Karpas-422 (cell line): Measurements from ENCODE around the gene SLC22A12. TPM values are rescaled to one million over a fixed set of nuclear protein-coding genes. Genes with fewer than 3 reads are reported as not detected.

Experiments
- DNase-seq: peaks from one replicate; pipeline ENCODE4 v3.0.0-alpha.2; 2015
- H2AFZ ChIP-seq: fragments of 200-600 bp; sonication (generic); 2 replicates; pipeline ENCODE4 v1.6.1; 2014; ENCODE audit warnings: antibody characterized with exemption, low read length, mixed read lengths
- H3K27ac ChIP-seq: fragments of 200-600 bp; sonication (generic); 2 replicates; pipeline ENCODE4 v1.5.1; 2014; ENCODE audit warnings: mild to moderate bottlenecking, low read length, moderate library complexity
- H3K27me3 ChIP-seq: fragments of 200-600 bp; sonication (generic); 2 replicates; pipeline ENCODE4 v1.6.1; 2014; ENCODE audit warnings: low read length, mixed read lengths
- H3K36me3 ChIP-seq: fragments of 200-600 bp; sonication (generic); 2 replicates; pipeline ENCODE4 v1.6.1; 2014; ENCODE audit warnings: low read length, mixed read lengths; ENCODE audit not compliant: insufficient read depth
- H3K4me1 ChIP-seq: fragments of 200-600 bp; sonication (generic); 2 replicates; pipeline ENCODE4 v1.6.1; 2014; ENCODE audit warnings: mild to moderate bottlenecking, low read length, mixed read lengths
- H3K4me2 ChIP-seq: fragments of 200-600 bp; sonication (generic); 2 replicates; pipeline ENCODE4 v1.6.1; 2014; ENCODE audit warnings: low read length, low read depth, mild to moderate bottlenecking; ENCODE audit not compliant: poor library complexity, severe bottlenecking
- H3K4me3 ChIP-seq: fragments of 200-600 bp; sonication (generic); 2 replicates; pipeline ENCODE4 v1.5.1; 2014; ENCODE audit warnings: mild to moderate bottlenecking, antibody characterized with exemption, low read length, mixed read lengths
- H3K79me2 ChIP-seq: fragments of 200-600 bp; sonication (generic); 2 replicates; pipeline ENCODE4 v1.6.1; 2014; ENCODE audit warnings: mild to moderate bottlenecking, low read length, mixed read lengths
- H3K9ac ChIP-seq: fragments of 200-600 bp; sonication (generic); 2 replicates; pipeline ENCODE4 v1.6.0; 2014; ENCODE audit warnings: low read length
- H3K9me2 ChIP-seq: fragments of 200-600 bp; sonication (generic), shearing (Covaris generic); replicated peaks from 2 replicates; pipeline ENCODE4 v1.6.0; 2014; ENCODE audit warnings: mild to moderate bottlenecking, low read length, moderate library complexity; ENCODE audit not compliant: insufficient read depth
- H3K9me3 ChIP-seq: fragments of 300-700, 200-600 bp; sonication (generic); 2 replicates; pipeline ENCODE4 v1.6.1; 2014; ENCODE audit warnings: low read length, mixed read lengths
- H4K20me1 ChIP-seq: fragments of 200-600 bp; sonication (generic); 2 replicates; pipeline ENCODE4 v1.6.1; 2014; ENCODE audit warnings: mild to moderate bottlenecking, antibody characterized with exemption, low read length, low read depth; ENCODE audit not compliant: insufficient read depth
- total RNA-seq: library from RNA; depleted of rRNA; stranded (reverse); fragments of >200 nt; shearing (Covaris generic); gene quantifications from 2 replicates; pipeline ENCODE4 v1.2.3, GENCODE V29; 2014; ENCODE audit warnings: low replicate concordance

SLC22A12 gene
- total RNA-seq, 1 experiment from 2014 or later: not detected

DNA sequence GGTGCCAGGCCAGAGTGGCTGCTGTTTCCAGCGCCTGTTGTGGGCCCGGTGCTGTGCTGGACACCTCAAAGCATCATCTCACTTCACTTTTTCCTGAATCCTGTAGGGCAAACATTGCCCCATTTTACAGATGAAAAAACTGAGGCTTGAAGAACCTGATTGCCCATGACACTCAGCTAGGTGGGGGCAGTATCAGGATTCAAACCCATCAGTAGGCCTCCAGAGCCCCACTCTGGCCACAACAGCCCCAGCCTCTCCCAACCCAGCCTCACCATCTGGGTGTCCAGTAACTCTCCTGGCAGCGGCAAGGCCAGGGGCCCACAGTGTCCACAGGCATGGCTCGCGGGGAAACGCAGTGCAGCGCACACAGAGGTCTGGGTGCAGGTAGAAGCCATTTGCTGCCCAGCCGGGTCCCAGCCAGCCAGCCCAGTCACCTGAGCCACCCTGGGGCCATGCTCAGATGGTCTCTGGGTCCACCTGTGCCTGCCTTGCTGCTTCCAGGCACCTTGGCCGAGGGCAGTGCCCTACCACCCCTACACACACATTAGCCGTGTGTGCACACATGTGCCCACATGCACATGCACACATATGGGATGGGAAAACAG lies 11.5 kb downstream of the SLC22A12 start:
- no peak overlapping the region for H3K4me3 ChIP-seq
- H3K27ac ChIP-seq: no peak overlapping the region

DNA sequence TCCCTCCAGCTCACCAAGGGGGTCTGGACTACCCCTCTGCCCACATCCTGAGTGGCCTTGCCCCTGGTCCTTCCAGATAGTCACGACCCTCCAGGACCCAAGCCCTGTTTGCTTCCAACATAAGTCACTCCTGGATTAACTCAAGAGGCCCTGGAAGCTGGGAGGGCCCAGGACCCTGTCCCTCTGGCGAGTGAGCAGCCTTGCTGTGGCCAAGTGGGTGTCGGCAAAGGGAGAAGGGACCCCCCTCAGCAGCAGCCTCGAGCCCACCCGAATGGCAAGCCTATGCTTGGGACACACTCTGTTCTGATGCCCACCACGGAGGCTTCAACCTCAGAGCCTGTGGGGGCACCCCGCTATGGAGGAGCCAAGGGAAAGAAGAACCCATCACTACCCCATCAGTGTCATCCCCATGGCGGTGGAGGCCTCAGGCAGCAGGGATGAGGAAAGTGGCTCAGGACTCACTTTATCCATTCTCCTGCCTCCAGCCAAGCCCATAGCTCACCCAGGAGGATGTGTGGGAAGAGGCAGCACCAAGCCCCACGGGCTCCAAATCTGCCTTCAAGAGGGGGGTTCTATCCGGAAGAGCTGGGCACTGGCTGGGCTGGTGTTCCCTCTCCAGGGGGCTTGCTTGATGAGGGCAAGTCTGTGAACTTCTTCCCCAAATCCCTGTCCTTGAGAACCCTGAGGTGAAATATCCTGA lies 12.5 kb downstream of the SLC22A12 start:
- Histone ChIP-seq H3K36me3 (no peaks in the 10 kb centered on the region), H3K27me3 (no peaks in the 10 kb centered on the region), H4K20me1 (no peaks in the 10 kb centered on the region), H3K27ac (no peak overlapping the region), H3K9me2 (no peaks in the 10 kb centered on the region), H3K4me2 (no peak overlapping the region), H3K9me3 (no peaks in the 10 kb centered on the region), H3K4me1 (no peaks in the 10 kb centered on the region), H3K79me2 (no peaks in the 10 kb centered on the region), H3K9ac (no peak overlapping the region), H3K4me3 (no peak overlapping the region), H2AFZ (no peak overlapping the region)
- no peak for DNase-seq

More for the DNA sequence above, 11.5 kb downstream of the SLC22A12 start:
- no peaks in the 10 kb centered on the region for H3K9me2 ChIP-seq
- H2AFZ ChIP-seq: no peak overlapping the region
- no peak overlapping the region for H3K9ac ChIP-seq
- no peaks in the 10 kb centered on the region for H3K4me1 ChIP-seq
- H3K36me3 ChIP-seq: no peaks in the 10 kb centered on the region
- no peaks in the 10 kb centered on the region for H3K27me3 ChIP-seq
- H3K4me2 ChIP-seq: no peak overlapping the region
- no peak for DNase-seq
- H3K9me3 ChIP-seq: no peaks in the 10 kb centered on the region
- H3K79me2 ChIP-seq: no peaks in the 10 kb centered on the region
- H4K20me1 ChIP-seq: no peaks in the 10 kb centered on the region

DNA sequence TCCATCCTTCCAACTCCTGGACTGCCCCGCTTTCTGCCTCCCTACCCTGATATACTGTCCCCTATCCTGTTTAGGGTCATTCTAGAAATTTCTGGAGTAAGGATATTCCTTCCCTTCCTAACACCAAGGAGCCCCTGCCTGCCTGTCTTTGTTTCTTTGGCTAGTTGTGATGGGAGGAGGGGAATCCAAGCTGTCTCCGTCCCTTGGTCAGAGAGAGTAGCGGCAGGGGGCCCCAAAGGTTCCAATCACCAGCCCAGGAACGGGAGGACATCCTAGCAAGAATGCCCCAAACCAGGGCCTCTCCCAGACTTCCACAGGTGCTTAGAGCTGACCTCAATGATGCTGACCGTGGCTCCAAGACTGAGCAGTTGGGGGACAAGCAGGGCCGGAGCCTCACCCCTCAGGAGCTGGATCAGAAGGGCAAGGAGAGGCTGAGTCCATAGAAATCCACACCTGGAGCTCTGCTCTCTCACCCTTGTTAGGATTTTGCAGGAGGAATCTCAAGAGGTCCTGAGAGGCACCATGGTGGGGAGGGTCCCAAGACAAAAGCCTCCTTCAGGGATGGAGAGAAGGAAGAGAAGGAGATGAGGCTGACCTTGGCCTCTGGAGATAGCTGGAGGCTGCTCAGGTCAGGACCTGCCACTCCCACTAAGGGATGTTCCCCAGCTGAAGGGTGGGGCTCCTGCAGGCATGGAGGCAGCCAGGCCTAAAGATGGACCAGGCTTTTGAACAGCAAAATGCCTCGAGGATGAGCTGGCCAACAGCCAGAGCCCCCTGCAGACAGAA lies 13.6 kb downstream of the SLC22A12 start:
- H3K4me2 ChIP-seq: no peak overlapping the region

GRCh38 chr11:64605244-64605560 lies 14.2 kb downstream of the SLC22A12 start:
- DNase-seq: no peak
- no peak overlapping the region for H2AFZ ChIP-seq
- no peaks in the 10 kb centered on the region for H3K27me3 ChIP-seq
- H3K79me2 ChIP-seq: no peaks in the 10 kb centered on the region
- no peaks in the 10 kb centered on the region for H3K4me1 ChIP-seq
- H3K36me3 ChIP-seq: no peaks in the 10 kb centered on the region
- no peaks in the 10 kb centered on the region for H3K9me3 ChIP-seq
- H3K9me2 ChIP-seq: no peaks in the 10 kb centered on the region
- no peak overlapping the region for H3K4me2 ChIP-seq
- no peak overlapping the region for H3K27ac ChIP-seq
- no peaks in the 10 kb centered on the region for H4K20me1 ChIP-seq
- no peak overlapping the region for H3K4me3 ChIP-seq
- H3K9ac ChIP-seq: no peak overlapping the region

More for the DNA sequence above, 13.6 kb downstream of the SLC22A12 start:
- H3K4me1 ChIP-seq: no peaks in the 10 kb centered on the region
- H3K27ac ChIP-seq: no peak overlapping the region
- DNase-seq: no peak
- H3K9ac ChIP-seq: no peak overlapping the region
- H3K9me2 ChIP-seq: no peaks in the 10 kb centered on the region
- H3K36me3 ChIP-seq: no peaks in the 10 kb centered on the region
- no peaks in the 10 kb centered on the region for H3K27me3 ChIP-seq
- no peaks in the 10 kb centered on the region for H4K20me1 ChIP-seq
- no peak overlapping the region for H2AFZ ChIP-seq
- no peak overlapping the region for H3K4me3 ChIP-seq
- no peaks in the 10 kb centered on the region for H3K79me2 ChIP-seq
- no peaks in the 10 kb centered on the region for H3K9me3 ChIP-seq

GRCh38 chr11:64605656-64606585 lies 14.9 kb downstream of the SLC22A12 start:
- Histone ChIP-seq H3K27ac (no peak overlapping the region), H3K4me1 (no peaks in the 10 kb centered on the region), H3K79me2 (no peaks in the 10 kb centered on the region), H3K36me3 (no peaks in the 10 kb centered on the region), H3K9ac (no peak overlapping the region), H3K9me2 (no peaks in the 10 kb centered on the region), H3K4me2 (no peak overlapping the region), H2AFZ (no peak overlapping the region), H3K9me3 (no peaks in the 10 kb centered on the region), H4K20me1 (no peaks in the 10 kb centered on the region), H3K27me3 (no peaks in the 10 kb centered on the region), H3K4me3 (no peak overlapping the region)
- DNase-seq: no peak

GRCh38 chr11:64606796-64607380 lies 15.9 kb downstream of the SLC22A12 start:
- Histone ChIP-seq H3K27me3 (no peaks in the 10 kb centered on the region), H3K36me3 (no peaks in the 10 kb centered on the region), H3K4me2 (no peak overlapping the region), H4K20me1 (no peaks in the 10 kb centered on the region), H3K9ac (no peak overlapping the region), H3K4me3 (no peak overlapping the region), H3K9me2 (no peaks in the 10 kb centered on the region), H3K4me1 (no peaks in the 10 kb centered on the region), H2AFZ (no peak overlapping the region), H3K79me2 (no peaks in the 10 kb centered on the region), H3K9me3 (no peaks in the 10 kb centered on the region), H3K27ac (no peak overlapping the region)
- no peak for DNase-seq

DNA sequence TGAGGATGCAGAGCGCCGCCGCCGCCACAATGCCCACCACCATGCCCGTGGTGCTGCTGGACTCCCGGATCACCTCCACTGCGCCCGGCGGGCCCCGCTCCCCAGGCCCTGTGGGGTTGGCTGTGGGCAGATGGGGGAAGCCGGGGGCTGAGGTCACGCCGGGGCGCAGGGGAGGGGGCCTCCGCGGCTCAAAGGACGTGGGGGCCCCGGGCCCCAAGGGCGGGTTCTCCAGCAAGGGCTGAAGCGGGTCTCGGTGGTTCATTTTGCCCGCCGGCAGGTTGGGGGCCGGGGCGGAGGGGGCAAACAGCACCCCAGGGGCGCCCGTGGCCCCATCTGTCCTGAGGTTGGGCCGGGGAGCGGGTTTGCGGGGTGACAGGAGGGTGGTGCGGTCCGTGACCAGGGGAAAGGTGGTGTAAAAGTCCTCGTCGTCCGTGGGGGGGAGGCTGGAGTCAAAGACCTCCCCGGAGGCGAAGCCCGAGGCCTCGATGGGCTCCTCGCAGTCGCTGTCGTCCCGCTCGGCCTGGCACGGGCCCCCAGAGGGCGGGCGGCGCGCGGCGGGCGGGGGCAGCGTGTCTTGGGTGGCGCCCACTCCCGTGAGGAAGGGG lies 16.5 kb downstream of the SLC22A12 start:
- Histone ChIP-seq H3K4me1 (no peaks in the 10 kb centered on the region), H4K20me1 (no peaks in the 10 kb centered on the region), H3K4me2 (no peak overlapping the region), H3K9me3 (no peaks in the 10 kb centered on the region), H3K4me3 (no peak overlapping the region), H2AFZ (no peak overlapping the region), H3K36me3 (no peaks in the 10 kb centered on the region), H3K79me2 (no peaks in the 10 kb centered on the region), H3K9ac (no peak overlapping the region), H3K27ac (no peak overlapping the region), H3K9me2 (no peaks in the 10 kb centered on the region), H3K27me3 (no peaks in the 10 kb centered on the region)
- no peak for DNase-seq
